Right lobe of liver (tissue), 6 donors: ENCODE results near the gene CNTRL. TPM values are rescaled to one million over a fixed set of nuclear protein-coding genes. Genes with fewer than 3 reads are reported as not detected.

Experiments used
- ATAC-seq, 4 donors: fragments of 200-7000 bp; cut with Tn5 transposase; one replicate each; pipeline ENCODE4 v1.9.1; 2020; ENCODE audit warnings: mild to moderate bottlenecking in 4 of 4, moderate library complexity in 4 of 4
- DNase-seq, 3 donors: peaks; one replicate each; pipeline ENCODE4 v3.0.0-alpha.2; 2020
- H3K27ac ChIP-seq, 3 donors: fragments of 200-600 bp; one replicate each; pipeline ENCODE4 v1.8.0; 2022
- H3K27me3 ChIP-seq, 2 donors: fragments of 200-600 bp; one replicate each; pipeline ENCODE4 v1.8.0; 2022
- H3K36me3 ChIP-seq, 4 donors: fragments of 200-600 bp; sonication (generic) in 1 of 4; one replicate each; pipeline versions ENCODE4 v1.5.1 to v1.8.0; 2017 to 2022; ENCODE audit warnings: control low read depth in 1 of 4
- H3K4me1 ChIP-seq, 4 donors: fragments of 200-600 bp; sonication (generic) in 1 of 4; one replicate each; pipeline versions ENCODE4 v1.5.1 to v1.8.0; 2017 to 2022; ENCODE audit warnings: control low read depth in 1 of 4
- H3K4me3 ChIP-seq, 3 donors: fragments of 200-600 bp; one replicate each; pipeline ENCODE4 v1.8.0; 2022
- H3K9me3 ChIP-seq, 4 donors: fragments of 200-600 bp; sonication (generic) in 1 of 4; one replicate each; pipeline versions ENCODE4 v1.5.1 to v1.8.0; 2017 to 2022; ENCODE audit warnings: control low read depth in 1 of 4
- POLR2A ChIP-seq: fragments of 450-650 bp; IDR thresholded peaks from one replicate; pipeline ENCODE4 v1.6.1; 2017; ENCODE audit warnings: antibody characterized with exemption, mild to moderate bottlenecking
- WGBS: methylation state at CpG from one replicate; pipeline ENCODE4 v1.1.6; 2018; ENCODE audit warnings: low coverage, low lambda C conversion rate; ENCODE audit not compliant: insufficient coverage; ENCODE audit errors: missing lambda C conversion rate; 5-methylcytosine and 5-hydroxymethylcytosine counted together
- intact Hi-C, 2 donors: fragments of 100-400 bp; cut with DNase I; formaldehyde crosslinking; loops; one replicate each; pipeline versions ENCODE4 v1.11.2 to v1.14.1; 2022
- total RNA-seq, 6 experiments: library from RNA; depleted of rRNA in 2 of 6; stranded (reverse); fragments of >200 nt in 2 of 6; fragmentation: NEBNext Ultra II Directional in 3 of 6; extraction: Animal tissue kit (Norgen Biotek cat#: 25700) in 3 of 6; gene quantifications; one replicate each; pipeline versions ENCODE4 v1.1.0 to v1.2.4, GENCODE V29; 2016 to 2023
- TF ChIP-seq, protein P1 (sequence below), 4 donors: fragments of 200-600 bp in 3 of 4; fragments of 450-650 bp in 1 of 4; IDR thresholded peaks; one replicate each; pipeline versions ENCODE4 v1.5.1 to v1.8.0; 2016 to 2022; ENCODE audit warnings: antibody characterized with exemption in 4 of 4, mild to moderate bottlenecking in 2 of 4
- donor health status: DM: no; HTN: yes; CAD: no.
- donor health status: DM: no; HTN: no; CAD: no.
- donor health status: DM: no; HTN: no; CAD: no.
- donor health status: DM: no; HTN: yes; CAD: no.
- donor health status: DM: no; HTN: yes; CAD: no.

CNTRL gene
- total RNA-seq, 6 experiments from 2014 or later: 2.8 to 5.6 (median 4.2) TPM

DNA sequence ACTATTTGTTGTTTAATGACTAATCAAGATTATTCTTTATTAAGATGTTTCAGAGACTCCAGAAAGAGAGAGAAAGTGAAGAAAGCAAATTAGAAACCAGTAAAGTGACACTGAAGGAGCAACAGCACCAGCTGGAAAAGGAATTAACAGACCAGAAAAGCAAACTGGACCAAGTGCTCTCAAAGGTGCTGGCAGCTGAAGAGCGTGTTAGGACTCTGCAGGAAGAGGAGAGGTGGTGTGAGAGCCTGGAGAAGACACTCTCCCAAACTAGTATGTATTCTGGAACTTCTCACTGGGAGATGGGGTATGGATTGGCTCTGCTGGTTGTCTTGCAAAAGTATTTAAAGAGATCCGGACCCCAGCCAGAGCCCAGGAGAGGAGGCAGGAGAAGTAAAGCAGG, 93.3 kb downstream of the CNTRL start:
- H3K36me3 ChIP-seq: peaks cover 0 to 21% (median 4%) of the 10 kb centered on the region in 4 donors
- TF ChIP-seq POLR2A: no peak
- TF ChIP-seq, protein P1, sequence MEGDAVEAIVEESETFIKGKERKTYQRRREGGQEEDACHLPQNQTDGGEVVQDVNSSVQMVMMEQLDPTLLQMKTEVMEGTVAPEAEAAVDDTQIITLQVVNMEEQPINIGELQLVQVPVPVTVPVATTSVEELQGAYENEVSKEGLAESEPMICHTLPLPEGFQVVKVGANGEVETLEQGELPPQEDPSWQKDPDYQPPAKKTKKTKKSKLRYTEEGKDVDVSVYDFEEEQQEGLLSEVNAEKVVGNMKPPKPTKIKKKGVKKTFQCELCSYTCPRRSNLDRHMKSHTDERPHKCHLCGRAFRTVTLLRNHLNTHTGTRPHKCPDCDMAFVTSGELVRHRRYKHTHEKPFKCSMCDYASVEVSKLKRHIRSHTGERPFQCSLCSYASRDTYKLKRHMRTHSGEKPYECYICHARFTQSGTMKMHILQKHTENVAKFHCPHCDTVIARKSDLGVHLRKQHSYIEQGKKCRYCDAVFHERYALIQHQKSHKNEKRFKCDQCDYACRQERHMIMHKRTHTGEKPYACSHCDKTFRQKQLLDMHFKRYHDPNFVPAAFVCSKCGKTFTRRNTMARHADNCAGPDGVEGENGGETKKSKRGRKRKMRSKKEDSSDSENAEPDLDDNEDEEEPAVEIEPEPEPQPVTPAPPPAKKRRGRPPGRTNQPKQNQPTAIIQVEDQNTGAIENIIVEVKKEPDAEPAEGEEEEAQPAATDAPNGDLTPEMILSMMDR (IDR thresholded peaks at IDR 0.05): no peak
- DNase-seq: no peak
- no peaks in the 10 kb centered on the region for H3K9me3 ChIP-seq
- no peaks in the 10 kb centered on the region for H3K4me1 ChIP-seq
- no peaks in the 10 kb centered on the region for H3K27me3 ChIP-seq
- no peak overlapping the region for H3K4me3 ChIP-seq
- ATAC-seq: no peak
- H3K27ac ChIP-seq: no peak overlapping the region
- intact Hi-C loops: no loop called here
- 83% methylated on average over 2 of the region's 2 CpGs for WGBS

DNA sequence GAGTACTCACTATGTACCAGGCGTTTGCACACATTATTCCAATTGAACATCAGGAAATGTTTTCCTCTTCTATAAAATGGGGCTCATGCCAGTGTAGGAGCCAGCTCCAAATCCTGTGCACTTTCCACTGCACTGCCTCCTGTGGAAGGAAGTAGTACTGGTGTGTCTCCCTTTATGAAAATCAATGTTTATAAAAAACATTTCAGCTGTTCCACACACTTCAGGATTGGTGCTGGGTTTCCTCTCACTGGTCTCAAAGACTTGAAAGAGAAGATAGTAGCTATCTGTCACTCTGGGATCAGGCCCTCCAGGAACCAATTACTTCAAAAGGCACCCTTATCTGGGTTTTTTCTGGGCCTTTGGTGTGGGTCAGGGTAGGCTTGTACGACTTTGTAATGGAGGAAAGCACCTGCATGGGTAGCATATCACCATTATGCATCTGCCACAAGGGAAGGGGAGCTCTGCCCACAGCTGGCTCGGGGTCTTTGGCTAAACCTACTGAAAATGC, 94.4 kb downstream of the CNTRL start:
- H3K9me3 ChIP-seq: no peaks in the 10 kb centered on the region
- no peak overlapping the region for H3K27ac ChIP-seq
- no peak overlapping the region for H3K4me3 ChIP-seq
- peak; percentile 58 to 68 (median 66) for ATAC-seq
- TF ChIP-seq POLR2A: no peak
- TF ChIP-seq, protein P1 (IDR thresholded peaks at IDR 0.05): peak; percentile 29 to 45 (median 40)
- 66% methylated on average over 3 of the region's 3 CpGs for WGBS
- H3K4me1 ChIP-seq: no peaks in the 10 kb centered on the region
- H3K27me3 ChIP-seq: no peaks in the 10 kb centered on the region
- DNase-seq: no peak
- H3K36me3 ChIP-seq: peaks cover 0 to 27% (median 6%) of the 10 kb centered on the region in 4 donors
- intact Hi-C loops: no loop called here

DNA sequence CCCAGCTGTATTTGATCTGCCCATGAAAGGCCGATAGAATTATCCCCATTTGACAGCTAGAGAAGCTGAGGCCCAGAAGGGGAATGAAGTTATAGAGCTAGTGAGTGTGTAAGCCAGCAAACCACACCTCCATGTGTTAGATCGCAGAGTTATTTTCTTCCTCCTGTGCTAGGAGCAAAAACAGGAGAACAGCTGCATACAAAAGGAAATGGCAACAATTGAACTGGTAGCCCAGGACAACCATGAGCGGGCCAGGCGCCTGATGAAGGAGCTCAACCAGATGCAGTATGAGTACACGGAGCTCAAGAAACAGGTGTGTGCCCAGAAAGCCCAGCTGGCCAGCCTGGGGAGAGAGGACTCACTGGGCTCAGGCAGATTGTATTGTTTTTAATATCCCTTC, 96.5 kb downstream of the CNTRL start:
- no peak overlapping the region for H3K27ac ChIP-seq
- TF ChIP-seq, protein P1 (IDR thresholded peaks at IDR 0.05): no peak
- no peak for TF ChIP-seq POLR2A
- H3K9me3 ChIP-seq: no peaks in the 10 kb centered on the region
- no peaks in the 10 kb centered on the region for H3K27me3 ChIP-seq
- DNase-seq: no peak
- no peak for ATAC-seq
- intact Hi-C loops: no loop called here
- H3K4me1 ChIP-seq: no peaks in the 10 kb centered on the region
- 89% methylated on average over 5 of the region's 5 CpGs for WGBS
- no peak overlapping the region for H3K4me3 ChIP-seq
- peaks cover 0 to 24% (median 6%) of the 10 kb centered on the region in 4 donors for H3K36me3 ChIP-seq

DNA sequence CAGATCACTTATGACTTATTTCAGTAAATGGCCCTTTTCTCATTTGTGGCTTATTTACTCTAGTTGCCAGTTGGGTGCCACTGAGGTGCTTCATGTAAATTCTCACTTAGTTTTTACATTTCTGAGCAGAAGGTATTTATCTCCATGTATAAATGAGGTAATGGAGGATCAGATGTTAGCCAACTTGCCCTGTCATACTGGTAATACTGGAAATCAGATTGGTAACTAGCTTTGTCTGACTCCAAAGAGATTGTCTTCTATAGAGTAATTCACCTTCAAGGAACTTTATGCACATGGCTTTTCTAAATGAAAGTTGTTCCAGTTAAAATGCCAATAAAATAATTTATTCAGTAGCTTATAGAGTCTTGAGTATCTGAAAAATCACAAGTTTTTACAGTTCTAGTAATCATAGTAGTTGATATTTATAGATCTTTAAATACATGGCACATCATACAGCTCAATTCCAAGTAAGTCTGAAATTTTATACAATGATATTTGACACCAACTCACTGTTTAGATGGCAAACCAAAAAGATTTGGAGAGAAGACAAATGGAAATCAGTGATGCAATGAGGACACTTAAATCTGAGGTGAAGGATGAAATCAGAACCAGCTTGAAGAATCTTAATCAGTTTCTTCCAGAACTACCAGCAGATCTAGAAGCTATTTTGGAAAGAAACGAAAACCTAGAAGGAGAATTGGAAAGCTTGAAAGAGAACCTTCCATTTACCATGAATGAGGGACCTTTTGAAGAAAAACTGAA, 98.2 kb downstream of the CNTRL start:
- intact Hi-C loops: no loop called here
- no peak for ATAC-seq
- DNase-seq: no peak
- no peaks in the 10 kb centered on the region for H3K9me3 ChIP-seq
- 100% methylated on average over 1 of the region's 1 CpG for WGBS
- H3K27me3 ChIP-seq: no peaks in the 10 kb centered on the region
- no peak overlapping the region for H3K4me3 ChIP-seq
- TF ChIP-seq, protein P1 (IDR thresholded peaks at IDR 0.05): no peak
- TF ChIP-seq POLR2A: no peak
- H3K4me1 ChIP-seq: peaks cover 0 to 4% (median 0%) of the 10 kb centered on the region in 4 donors
- H3K36me3 ChIP-seq: peaks cover 0 to 19% (median 6%) of the 10 kb centered on the region in 4 donors
- H3K27ac ChIP-seq: no peak overlapping the region
